Tibial nerve (tissue), 4 donors: ENCODE results near the gene RANBP3L. TPM values are rescaled to one million over a fixed set of nuclear protein-coding genes. Genes with fewer than 3 reads are reported as not detected.

Experiments used
- DNase-seq, 2 donors: peaks; one replicate each; pipeline ENCODE4 v3.0.0-alpha.2; 2019; ENCODE audit warnings: low spot score in 2 of 2
- H3K27ac ChIP-seq, 4 donors: fragments of 200-600 bp; sonication (generic) in 3 of 4; one replicate each; pipeline ENCODE4 v1.5.1; 2017 to 2019; ENCODE audit warnings: mild to moderate bottlenecking in 1 of 4
- H3K27me3 ChIP-seq, 2 donors: fragments of 200-600 bp; sonication (generic) in 1 of 2; one replicate each; pipeline versions ENCODE4 v1.5.1 to v1.6.0; 2017 to 2019
- H3K36me3 ChIP-seq, 3 donors: fragments of 200-600 bp; sonication (generic); one replicate each; pipeline ENCODE4 v1.5.1; 2018 to 2019
- H3K4me1 ChIP-seq, 4 donors: fragments of 200-600 bp; sonication (generic) in 3 of 4; one replicate each; pipeline ENCODE4 v1.5.1; 2017 to 2019
- H3K4me3 ChIP-seq, 4 donors: fragments of 200-600 bp; sonication (generic) in 3 of 4; one replicate each; pipeline ENCODE4 v1.5.1; 2017 to 2019; ENCODE audit warnings: mild to moderate bottlenecking in 1 of 4, moderate library complexity in 1 of 4
- H3K9me3 ChIP-seq, 4 donors: fragments of 200-600 bp; sonication (generic) in 3 of 4; one replicate each; pipeline ENCODE4 v1.5.1; 2017 to 2019
- CTCF ChIP-seq, 5 experiments: fragments of 200-600 bp in 3 of 5; fragments of 450-650 bp in 2 of 5; sonication (generic) in 3 of 5; IDR thresholded peaks; one replicate each; pipeline ENCODE4 v1.5.1; 2016 to 2019; ENCODE audit warnings: antibody characterized with exemption in 5 of 5, mild to moderate bottlenecking in 3 of 5, moderate library complexity in 2 of 5
- EP300 ChIP-seq, 2 donors: sonication (generic); formaldehyde crosslinking; IDR thresholded peaks; one replicate each; pipeline ENCODE4 v1.6.1; 2017; ENCODE audit warnings: antibody characterized with exemption in 2 of 2, mild to moderate bottlenecking in 1 of 2
- POLR2A ChIP-seq, 2 donors: fragments of 450-650 bp; IDR thresholded peaks; one replicate each; pipeline ENCODE4 v1.6.1; 2017; ENCODE audit warnings: antibody characterized with exemption in 2 of 2, mild to moderate bottlenecking in 2 of 2, moderate library complexity in 2 of 2
- WGBS, 2 donors: methylation state at CpG; one replicate each; pipeline ENCODE4 v1.1.5; 2018; 5-methylcytosine and 5-hydroxymethylcytosine counted together
- total RNA-seq, 4 donors: library from RNA; depleted of rRNA; stranded (reverse); fragments of >200 nt; gene quantifications; one replicate each; pipeline ENCODE4 v1.1.0, GENCODE V29; 2016

Gene RANBP3L
- total RNA-seq, 4 donors from 2014 or later = 2.1 to 21.6 (median 4.5) TPM

- H3K4me3 ChIP-seq = no peak overlapping the region
- no peaks in the 10 kb centered on the region for H3K9me3 ChIP-seq
- peaks cover 0 to 26% (median 0%) of the 10 kb centered on the region in 3 donors for H3K36me3 ChIP-seq
- H3K27ac ChIP-seq = no peak overlapping the region
- no peak for TF ChIP-seq CTCF (IDR thresholded peaks at IDR 0.05)
- no peak for TF ChIP-seq EP300 (IDR thresholded peaks at IDR 0.05)
- TF ChIP-seq POLR2A (IDR thresholded peaks at IDR 0.05) = no peak
- DNase-seq = no peak
- peaks cover 0 to 21% (median 4%) of the 10 kb centered on the region in 4 donors for H3K4me1 ChIP-seq
- no peaks in the 10 kb centered on the region for H3K27me3 ChIP-seq
- WGBS, 2 donors = 97 to 99% methylated on average over 7 of the region's 7 CpGs
These were observed 73.2 kb downstream of the RANBP3L start for GRCh38 chr5:36228505-36228904.

GRCh38 chr5:36227046-36227445, 74.7 kb downstream of the RANBP3L start:
- TF ChIP-seq POLR2A (IDR thresholded peaks at IDR 0.05) (no peak), EP300 (IDR thresholded peaks at IDR 0.05) (no peak), CTCF (IDR thresholded peaks at IDR 0.05) (no peak)
- peaks cover 0 to 21% (median 4%) of the 10 kb centered on the region in 4 donors for H3K4me1 ChIP-seq

GRCh38 chr5:36222620-36223019, 79.1 kb downstream of the RANBP3L start:
- H3K4me3 ChIP-seq = no peak overlapping the region
- H3K9me3 ChIP-seq = no peaks in the 10 kb centered on the region
- no peaks in the 10 kb centered on the region for H3K4me1 ChIP-seq
- no peaks in the 10 kb centered on the region for H3K27me3 ChIP-seq
- DNase-seq = no peak
- 96 to 98% methylated on average over 1 of the region's 1 CpG for WGBS, 2 donors
- peaks cover 0 to 70% (median 0%) of the 10 kb centered on the region in 3 donors for H3K36me3 ChIP-seq
- TF ChIP-seq CTCF (IDR thresholded peaks at IDR 0.05) (no peak), POLR2A (IDR thresholded peaks at IDR 0.05) (no peak), EP300 (IDR thresholded peaks at IDR 0.05) (no peak)
- H3K27ac ChIP-seq = no peak overlapping the region

More at GRCh38 chr5:36227046-36227445, 74.7 kb downstream of the RANBP3L start:
- no peak for DNase-seq
- Histone ChIP-seq H3K4me3 (no peak overlapping the region), H3K27me3 (no peaks in the 10 kb centered on the region), H3K36me3 (peaks cover 0 to 35% (median 0%) of the 10 kb centered on the region in 3 donors), H3K27ac (no peak overlapping the region), H3K9me3 (no peaks in the 10 kb centered on the region)

GRCh38 chr5:36217988-36218387, 83.7 kb downstream of the RANBP3L start:
- Histone ChIP-seq H3K27me3 (no peaks in the 10 kb centered on the region), H3K4me3 (no peak overlapping the region), H3K4me1 (no peaks in the 10 kb centered on the region), H3K9me3 (no peaks in the 10 kb centered on the region), H3K27ac (no peak overlapping the region), H3K36me3 (peaks cover 0 to 68% (median 0%) of the 10 kb centered on the region in 3 donors)
- 95 to 100% methylated on average over 1 of the region's 1 CpG for WGBS, 2 donors
- no peak for TF ChIP-seq POLR2A (IDR thresholded peaks at IDR 0.05)
- no peak for TF ChIP-seq CTCF (IDR thresholded peaks at IDR 0.05)
- no peak for TF ChIP-seq EP300 (IDR thresholded peaks at IDR 0.05)
- DNase-seq = no peak

GRCh38 chr5:36217567-36217966, 84.1 kb downstream of the RANBP3L start:
- H3K4me3 ChIP-seq = no peak overlapping the region
- TF ChIP-seq CTCF (IDR thresholded peaks at IDR 0.05) (no peak), POLR2A (IDR thresholded peaks at IDR 0.05) (no peak), EP300 (IDR thresholded peaks at IDR 0.05) (no peak)
- no peak for DNase-seq
- no peaks in the 10 kb centered on the region for H3K27me3 ChIP-seq
- H3K36me3 ChIP-seq = peaks cover 0 to 68% (median 0%) of the 10 kb centered on the region in 3 donors
- H3K27ac ChIP-seq = no peak overlapping the region
- WGBS, 2 donors = 84 to 87% methylated on average over 1 of the region's 1 CpG
- no peaks in the 10 kb centered on the region for H3K9me3 ChIP-seq
- no peaks in the 10 kb centered on the region for H3K4me1 ChIP-seq
